OCI-M2 (cell line): ENCODE results near the gene TMEM41A.

ENCODE experiments used
- DNase-seq: peaks from one replicate; lab custom pipeline; 2025; ENCODE audit not compliant: unreplicated experiment; lab: John Stamatoyannopoulos, UW

TMEM41A gene

GRCh38 chr3:185498503-185499396 is at the start of gene TMEM41A:
TSS of gene TMEM41A (minus strand) at chr3:185499035. CDS start at chr3:185498961, 74 bp downstream.
- DNase-seq = peak; percentile 32

GRCh38 chr3:185540695-185541094 is 41.9 kb upstream of the TMEM41A start:
- DNase-seq = no peak

DNA sequence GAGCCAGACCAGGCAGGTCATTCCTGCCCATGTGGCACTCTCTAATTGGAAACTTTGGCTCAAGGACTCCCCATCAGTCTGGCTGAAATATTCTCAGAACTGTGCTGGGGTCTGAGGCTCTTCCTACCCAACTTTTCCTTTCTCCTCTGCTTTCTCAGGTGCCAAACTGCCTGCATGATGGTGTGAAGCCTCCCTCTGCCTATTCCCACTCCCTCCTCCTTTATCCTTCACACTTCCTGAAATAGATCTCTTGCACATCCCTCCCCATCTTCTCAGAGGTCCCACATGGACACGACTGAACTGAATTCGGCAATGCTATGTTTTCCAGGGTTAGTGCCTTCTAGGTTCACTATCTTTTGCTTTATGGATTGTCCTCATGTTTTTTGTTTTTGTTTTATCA is 41.1 kb upstream of the TMEM41A start:
- no peak for DNase-seq

DNA sequence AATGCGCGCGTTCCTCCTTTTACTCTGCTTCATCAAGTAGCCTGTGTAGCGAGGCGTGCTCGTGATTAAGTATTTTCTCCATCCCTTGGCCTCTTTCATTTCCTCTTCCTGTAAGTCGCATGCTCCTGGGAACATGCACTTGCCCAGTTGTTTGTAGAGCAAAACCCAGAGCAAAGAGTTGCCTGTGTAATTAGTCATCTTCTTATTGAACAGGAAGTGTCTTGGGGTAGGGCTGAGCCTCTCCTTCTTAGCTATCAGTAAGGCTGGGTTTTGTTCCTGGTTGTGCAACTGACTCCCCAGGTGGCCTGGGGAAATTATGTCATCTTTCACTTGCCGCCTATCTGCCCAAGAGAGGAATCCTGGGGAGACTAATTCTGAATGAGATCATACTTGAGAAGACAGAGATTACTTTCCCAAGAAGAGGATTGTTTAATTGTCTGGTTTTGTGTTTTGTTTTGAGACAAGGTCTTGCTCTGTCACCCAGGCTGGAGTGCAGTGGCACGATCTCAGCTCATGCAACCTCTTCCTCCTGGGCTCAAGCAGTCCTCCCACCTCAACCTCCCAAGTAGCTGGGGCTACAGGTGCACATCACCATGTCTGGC is 38.6 kb upstream of the TMEM41A start:
- no peak for DNase-seq

DNA sequence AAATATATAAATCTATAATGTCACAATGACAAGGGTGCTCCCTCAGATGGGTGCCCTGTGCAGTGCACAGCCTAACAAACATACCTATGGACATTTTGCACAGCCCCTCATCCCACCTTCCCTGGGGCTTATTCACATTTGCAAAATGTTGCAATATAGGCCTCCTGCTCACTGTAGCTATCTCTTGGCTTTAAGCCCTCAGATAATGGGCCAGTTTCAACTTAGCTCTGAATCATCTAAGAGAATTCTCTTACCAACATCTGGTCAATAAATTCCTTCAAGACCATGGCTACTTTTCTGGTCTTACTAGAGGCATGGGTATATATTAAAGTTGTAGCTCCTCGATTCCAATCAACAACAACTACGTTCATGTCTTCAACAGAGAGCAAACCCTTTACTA is 35.7 kb upstream of the TMEM41A start:
- no peak for DNase-seq

- no peak for DNase-seq
Observed at GRCh38 chr3:185532901-185533300, 34.1 kb upstream of the TMEM41A start.

- no peak for DNase-seq
Observed at GRCh38 chr3:185530856-185531255, 32.0 kb upstream of the TMEM41A start.

GRCh38 chr3:185528532-185528931 is 29.7 kb upstream of the TMEM41A start:
- no peak for DNase-seq

GRCh38 chr3:185527364-185527763 is 28.5 kb upstream of the TMEM41A start:
- no peak for DNase-seq

GRCh38 chr3:185526349-185526951 is 27.6 kb upstream of the TMEM41A start:
- no peak for DNase-seq

DNA sequence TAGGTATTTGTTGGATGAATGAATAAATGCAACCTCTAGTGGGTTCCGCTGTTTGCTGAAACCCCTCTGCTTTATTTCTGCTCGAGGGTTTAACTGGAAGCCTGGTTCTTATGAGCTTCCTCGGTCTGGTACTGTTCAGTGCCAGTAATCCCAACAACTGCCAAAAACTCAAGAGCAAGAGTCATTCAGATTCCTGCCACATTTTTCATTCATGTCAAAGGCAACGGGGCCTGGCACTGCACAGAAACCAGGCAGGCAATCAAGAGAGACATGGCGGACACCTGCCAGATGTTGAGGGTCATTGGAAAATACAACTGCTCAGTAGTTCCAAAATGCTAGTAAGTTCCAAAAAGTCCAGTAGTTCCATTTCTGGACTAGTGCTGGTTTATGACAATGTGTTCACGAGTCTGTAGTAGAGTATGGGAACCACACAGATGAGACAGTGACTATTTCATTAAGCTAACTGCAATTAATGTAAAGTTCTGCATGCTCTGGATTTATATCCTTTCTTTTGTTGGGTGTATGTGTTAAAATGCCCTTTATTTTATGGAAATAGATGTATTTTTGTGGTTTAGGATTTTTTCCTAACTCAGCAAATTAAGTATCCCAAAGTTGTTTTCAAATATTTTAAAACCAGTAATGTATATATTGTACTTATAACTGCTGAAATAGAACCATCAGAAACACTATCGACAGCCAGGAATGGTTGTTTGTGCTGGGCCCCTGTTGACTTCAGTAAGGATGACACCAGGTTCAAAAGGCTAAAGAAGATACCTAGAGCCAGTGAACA is 22.7 kb upstream of the TMEM41A start:
- DNase-seq = no peak

DNA sequence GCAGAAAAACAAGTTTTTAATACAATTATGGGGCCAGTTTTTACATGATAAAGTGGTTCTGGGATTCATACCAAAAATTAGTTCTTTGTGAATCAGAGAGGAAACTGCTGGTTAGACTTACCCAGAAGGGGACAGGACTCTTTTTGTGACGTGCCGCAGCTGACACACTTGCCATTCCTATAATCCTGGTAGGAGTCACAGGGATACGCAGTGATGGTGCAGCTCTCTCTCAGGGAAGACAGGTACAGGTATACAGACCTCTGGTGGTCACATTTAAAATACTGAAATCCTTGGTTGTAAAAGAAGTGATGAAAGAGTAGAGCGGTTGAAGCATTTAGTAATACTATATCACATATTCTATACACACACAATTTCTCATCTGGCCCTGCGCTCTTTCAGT is 20.2 kb upstream of the TMEM41A start:
- DNase-seq = no peak

- no peak for DNase-seq
Observed at GRCh38 chr3:185517387-185518130, 18.7 kb upstream of the TMEM41A start.

- DNase-seq = no peak
Observed at GRCh38 chr3:185511711-185512110, 12.9 kb upstream of the TMEM41A start.

- DNase-seq = no peak
Observed at GRCh38 chr3:185508335-185508991, 9.6 kb upstream of the TMEM41A start.

DNA sequence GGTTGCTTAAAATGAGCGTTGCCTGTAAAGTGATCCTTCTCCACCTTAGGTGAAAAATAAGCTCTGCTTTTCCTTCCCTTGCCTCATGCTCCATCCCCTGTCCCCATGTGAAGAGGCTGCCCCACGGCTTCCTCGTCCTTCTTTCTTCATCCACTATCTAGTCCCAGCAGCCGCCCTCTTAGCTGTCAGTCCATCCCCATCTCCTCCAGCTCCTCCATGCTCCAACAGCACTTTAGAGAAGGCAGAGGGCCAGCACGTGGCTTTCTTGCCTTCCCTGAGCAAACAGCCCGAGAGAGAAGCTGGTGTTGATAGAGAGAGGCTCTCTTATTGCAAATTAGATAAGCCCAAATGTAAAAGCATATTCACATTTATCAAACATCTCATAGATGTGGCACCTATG is 9.0 kb upstream of the TMEM41A start:
- DNase-seq = no peak

- no peak for DNase-seq
Observed at GRCh38 chr3:185504636-185505035, 5.8 kb upstream of the TMEM41A start.

DNA sequence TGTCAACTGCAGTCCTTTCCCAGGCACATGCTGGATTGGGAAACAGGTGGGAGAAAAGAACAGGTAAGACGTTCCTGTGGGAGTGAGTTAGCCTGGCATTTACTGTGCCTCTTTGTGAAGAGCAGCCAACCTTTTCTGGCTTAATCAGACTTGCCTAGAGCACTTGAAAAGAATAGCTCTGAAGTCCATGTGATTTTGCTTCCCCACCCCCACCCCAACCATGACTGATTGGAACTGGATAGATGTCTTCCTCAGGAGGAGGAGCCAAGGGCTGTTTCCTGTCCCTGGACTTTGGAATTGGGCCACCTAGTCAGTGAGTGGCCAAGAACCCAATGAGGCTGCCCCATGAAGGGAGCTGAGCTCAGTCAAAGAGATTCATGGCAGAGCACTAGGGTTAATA is 4.7 kb upstream of the TMEM41A start:
- no peak for DNase-seq

GRCh38 chr3:185502987-185503386 is 4.2 kb upstream of the TMEM41A start:
- DNase-seq = no peak

DNA sequence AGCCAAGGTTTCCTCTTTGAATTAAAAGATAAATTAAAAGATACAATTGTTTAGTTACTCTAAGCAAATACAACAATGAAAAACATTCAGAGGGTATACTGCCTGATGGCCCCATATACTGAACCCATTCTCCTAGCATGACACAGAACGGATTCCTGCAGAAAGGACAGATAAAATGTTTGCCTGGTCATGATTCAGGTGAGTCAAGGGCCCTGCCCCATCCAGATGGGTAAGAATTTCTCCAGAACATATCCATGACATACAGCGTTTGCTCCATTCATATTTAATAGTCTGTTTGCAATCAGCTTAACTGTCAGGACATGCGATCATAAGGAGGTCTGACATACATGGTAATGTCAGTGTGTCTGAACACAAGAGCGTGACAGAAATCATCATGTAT is 8.6 kb downstream of the TMEM41A start:
- no peak for DNase-seq
